GM12878 (cell line): ENCODE results near the gene DNAJC12. TPM values are rescaled to one million over a fixed set of nuclear protein-coding genes. Genes with fewer than 3 reads are reported as not detected.

Source experiments
- ATAC-seq: fragments of 200-7000 bp; cut with Tn5 transposase; 3 replicates; pipeline ENCODE4 v1.9.1; 2020; ENCODE audit warnings: mild to moderate bottlenecking, moderate library complexity
- BruUV-seq: library from RNA; stranded (reverse); fragments of 400-500 nt; replicated peaks from 2 replicates; lab custom pipeline; 2021; lab: Mats Ljungman, UMichigan
- CTCF ChIA-PET: fragments of 300-600 bp; sonication (Branson Sonifier 250); formaldehyde crosslinking; extraction: SDS; loops from one replicate; lab custom pipeline; 2021; ENCODE audit warnings: inconsistent platforms; lab: Yijun Ruan, JAX
- POLR2A ChIA-PET: fragments of 350-600 bp; formaldehyde crosslinking; extraction: SDS; loops from one replicate; lab custom pipeline; 2021; ENCODE audit warnings: inconsistent platforms; lab: Charles Lee
- RAD21 ChIA-PET: fragments of 300-600 bp; sonication (Branson Sonifier 250); formaldehyde crosslinking; loops from one replicate; lab custom pipeline; 2023; ENCODE audit warnings: antibody characterized with exemption; ENCODE audit not compliant: unreplicated experiment; lab: Charles Lee
- SMC1A ChIA-PET: fragments of 300-600 bp; sonication (Branson Sonifier 250); formaldehyde crosslinking; loops from one replicate; lab custom pipeline; 2023; ENCODE audit not compliant: unreplicated experiment, uncharacterized antibody; lab: Charles Lee
- DNase-seq: peaks from one replicate; pipeline ENCODE4 v3.0.0-alpha.2; 2011; ENCODE audit warnings: low read depth, low spot score
- FAIRE-seq: peaks from 3 replicates; lab custom pipeline; 2011; peaks lifted over from hg19 to GRCh38; lab: Jason Lieb, UNC
- H2AFZ ChIP-seq: 2 replicates; pipeline ENCODE4 v1.6.0; 2011; ENCODE audit warnings: low read depth, low read length, control low read depth; ENCODE audit not compliant: control insufficient read depth
- H3K27ac ChIP-seq: 2 replicates; pipeline ENCODE4 v1.5.1; 2011; ENCODE audit warnings: control low read depth; ENCODE audit not compliant: control insufficient read depth, insufficient read depth
- H3K27me3 ChIP-seq, 2 experiments: replicated peaks in 1 of 2; 2 replicates each; pipeline versions ENCODE4 v1.6.0 to v1.6.1; 2011; ENCODE audit warnings: low read length in 1 of 2; ENCODE audit not compliant: control insufficient read depth in 2 of 2, insufficient read depth in 2 of 2
- H3K36me3 ChIP-seq, 2 experiments: 2 replicates each; pipeline ENCODE4 v1.5.1; 2011; ENCODE audit warnings: low read length in 1 of 2; ENCODE audit not compliant: control insufficient read depth in 2 of 2, insufficient read depth in 2 of 2
- H3K4me1 ChIP-seq: 2 replicates; pipeline ENCODE4 v1.6.1; 2011; ENCODE audit warnings: mild to moderate bottlenecking, low read length, moderate library complexity, mixed read lengths; ENCODE audit not compliant: control insufficient read depth, insufficient read depth
- H3K4me2 ChIP-seq: 2 replicates; pipeline ENCODE4 v1.6.0; 2011; ENCODE audit warnings: control low read depth; ENCODE audit not compliant: control insufficient read depth, insufficient read depth
- H3K4me3 ChIP-seq: fragments of 200-600 bp; sonication (generic); 2 replicates; pipeline ENCODE4 v1.5.1; 2016
- H3K79me2 ChIP-seq: 2 replicates; pipeline ENCODE4 v1.6.0; 2011; ENCODE audit warnings: low read length; ENCODE audit not compliant: control insufficient read depth, insufficient read depth
- H3K9ac ChIP-seq: 2 replicates; pipeline ENCODE4 v1.8.0; 2011; ENCODE audit warnings: low read length, control low read depth, mixed read lengths; ENCODE audit not compliant: control insufficient read depth, insufficient read depth
- H3K9me3 ChIP-seq: replicated peaks from 3 replicates; pipeline ENCODE4 v1.5.1; 2011; ENCODE audit warnings: mild to moderate bottlenecking, low read length; ENCODE audit not compliant: control insufficient read depth, insufficient read depth
- H4K20me1 ChIP-seq: 2 replicates; pipeline ENCODE4 v1.6.0; 2011; ENCODE audit not compliant: control insufficient read depth, insufficient read depth
- BCL11A ChIP-seq: IDR thresholded peaks from 2 replicates; pipeline ENCODE4 v1.6.1; 2011; ENCODE audit warnings: low read depth, low read length
- EP300 ChIP-seq, 2 experiments: fragments of 150-350 bp in 1 of 2; IDR thresholded peaks; 2 replicates each; pipeline ENCODE4 v1.6.1; 2011 to 2012; ENCODE audit warnings: low read depth in 2 of 2, low read length in 2 of 2, borderline replicate concordance in 1 of 2, improper control_type of control experiment in 1 of 2, inconsistent platforms in 1 of 2; ENCODE audit not compliant: control insufficient read depth in 1 of 2
- IRF4 ChIP-seq: IDR thresholded peaks from 2 replicates; pipeline ENCODE4 v1.6.1; 2011; ENCODE audit warnings: low read depth, low read length
- JUNB ChIP-seq: IDR thresholded peaks from 2 replicates; pipeline ENCODE4 v1.6.1; 2016; ENCODE audit warnings: antibody characterized with exemption, mild to moderate bottlenecking
- NR2C2 ChIP-seq: IDR thresholded peaks from 2 replicates; pipeline ENCODE4 v1.6.1; 2011; ENCODE audit warnings: borderline replicate concordance, low read depth; ENCODE audit not compliant: control insufficient read depth, insufficient read length
- RAD21 ChIP-seq: IDR thresholded peaks from 2 replicates; pipeline ENCODE4 v1.6.1; 2011; ENCODE audit warnings: mild to moderate bottlenecking, low read depth, low read length, moderate library complexity; ENCODE audit not compliant: insufficient read depth
- TCF3 ChIP-seq: IDR thresholded peaks from 2 replicates; pipeline ENCODE4 v1.6.1; 2012; ENCODE audit warnings: low read depth, mild to moderate bottlenecking, low read length, borderline replicate concordance; ENCODE audit not compliant: insufficient read depth
- USF1 ChIP-seq: IDR thresholded peaks from 2 replicates; pipeline ENCODE4 v1.6.1; 2011; ENCODE audit warnings: borderline replicate concordance, low read depth, mild to moderate bottlenecking, moderate library complexity, mixed read lengths, low read length; ENCODE audit not compliant: insufficient read depth; ENCODE audit errors: extremely low read length
- WGBS: methylation state at CpG from one replicate; pipeline ENCODE4 v1.1.6; 2016; ENCODE audit warnings: low lambda C conversion rate; ENCODE audit not compliant: insufficient replicate concordance, insufficient coverage; ENCODE audit errors: missing lambda C conversion rate; 5-methylcytosine and 5-hydroxymethylcytosine counted together
- in situ Hi-C: fragments of 300-500 bp; cut with MboI; formaldehyde crosslinking; loops from 9 replicates; pipeline ENCODE4 v1.14.3; 2018; ENCODE audit warnings: mixed read lengths
- intact Hi-C: fragments of 100-400 bp; cut with micrococcal nuclease; formaldehyde crosslinking; loops from one replicate; pipeline ENCODE4 v1.14.2; 2022; ENCODE audit not compliant: unreplicated experiment
- polyA plus RNA-seq, 11 experiments: library from polyadenylated mRNA; depleted of rRNA in 4 of 11; unstranded in 6 of 11; stranded (reverse) in 5 of 11; fragments of >200 nt; fragmentation: Nextera tagmentation in 4 of 11; fragmentation: Illumina TruSeq in 1 of 11; extraction: Ambion mirVana in 4 of 11; extraction: Trizol in 1 of 11; gene quantifications; 1 replicate in 1 of 11; 2 replicates in 10 of 11; pipeline versions ENCODE4 v1.2.1 to v1.2.3, GENCODE V29; 2011 to 2016; ENCODE audit warnings: inconsistent platforms in 2 of 11, missing spikeins in 2 of 11, low read depth in 1 of 11
- total RNA-seq, 4 experiments: library from RNA; depleted of rRNA in 3 of 4; stranded (reverse); fragments of >200 nt in 3 of 4; fragmentation: Illumina TruSeq in 1 of 4; extraction: Trizol in 1 of 4; gene quantifications; 2 replicates each; pipeline versions ENCODE4 v1.2.1 to v1.2.3, GENCODE V29; 2013 to 2021
- TF ChIP-seq, protein P1 (sequence below): fragments of 450-650 bp; conservative IDR thresholded peaks from 2 replicates; pipeline ENCODE4 v1.6.1; 2017; ENCODE audit warnings: mild to moderate bottlenecking, moderate library complexity
- TF ChIP-seq, protein P2 (sequence below): fragments of 450-650 bp; IDR thresholded peaks from 2 replicates; pipeline ENCODE4 v1.6.1; 2018; ENCODE audit warnings: borderline replicate concordance, mild to moderate bottlenecking; ENCODE audit not compliant: partially characterized antibody

DNAJC12 gene
- total and polyA plus RNA-seq, 10 of the 15 experiments (the other 5 are each of a cell fraction or from before 2014, with no cell fraction given): 1.1 to 4.5 (median 3.0) TPM

- TF ChIP-seq, protein P1, sequence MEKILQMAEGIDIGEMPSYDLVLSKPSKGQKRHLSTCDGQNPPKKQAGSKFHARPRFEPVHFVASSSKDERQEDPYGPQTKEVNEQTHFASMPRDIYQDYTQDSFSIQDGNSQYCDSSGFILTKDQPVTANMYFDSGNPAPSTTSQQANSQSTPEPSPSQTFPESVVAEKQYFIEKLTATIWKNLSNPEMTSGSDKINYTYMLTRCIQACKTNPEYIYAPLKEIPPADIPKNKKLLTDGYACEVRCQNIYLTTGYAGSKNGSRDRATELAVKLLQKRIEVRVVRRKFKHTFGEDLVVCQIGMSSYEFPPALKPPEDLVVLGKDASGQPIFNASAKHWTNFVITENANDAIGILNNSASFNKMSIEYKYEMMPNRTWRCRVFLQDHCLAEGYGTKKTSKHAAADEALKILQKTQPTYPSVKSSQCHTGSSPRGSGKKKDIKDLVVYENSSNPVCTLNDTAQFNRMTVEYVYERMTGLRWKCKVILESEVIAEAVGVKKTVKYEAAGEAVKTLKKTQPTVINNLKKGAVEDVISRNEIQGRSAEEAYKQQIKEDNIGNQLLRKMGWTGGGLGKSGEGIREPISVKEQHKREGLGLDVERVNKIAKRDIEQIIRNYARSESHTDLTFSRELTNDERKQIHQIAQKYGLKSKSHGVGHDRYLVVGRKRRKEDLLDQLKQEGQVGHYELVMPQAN: no peak
- no peak for TF ChIP-seq TCF3
- TF ChIP-seq EP300 (IDR thresholded peaks at IDR 0.05; ENCODE audit: borderline replicate concordance in 1 of 2, control insufficient read depth in 1 of 2, low read depth in 2 of 2, low read length in 2 of 2): no peak
- no peak for TF ChIP-seq IRF4
- no peak for TF ChIP-seq JUNB
- no peak for TF ChIP-seq BCL11A
- TF ChIP-seq RAD21: no peak
Measured at GRCh38 chr10:67863094-67863493, 25.1 kb upstream of the DNAJC12 start (continued).

DNA sequence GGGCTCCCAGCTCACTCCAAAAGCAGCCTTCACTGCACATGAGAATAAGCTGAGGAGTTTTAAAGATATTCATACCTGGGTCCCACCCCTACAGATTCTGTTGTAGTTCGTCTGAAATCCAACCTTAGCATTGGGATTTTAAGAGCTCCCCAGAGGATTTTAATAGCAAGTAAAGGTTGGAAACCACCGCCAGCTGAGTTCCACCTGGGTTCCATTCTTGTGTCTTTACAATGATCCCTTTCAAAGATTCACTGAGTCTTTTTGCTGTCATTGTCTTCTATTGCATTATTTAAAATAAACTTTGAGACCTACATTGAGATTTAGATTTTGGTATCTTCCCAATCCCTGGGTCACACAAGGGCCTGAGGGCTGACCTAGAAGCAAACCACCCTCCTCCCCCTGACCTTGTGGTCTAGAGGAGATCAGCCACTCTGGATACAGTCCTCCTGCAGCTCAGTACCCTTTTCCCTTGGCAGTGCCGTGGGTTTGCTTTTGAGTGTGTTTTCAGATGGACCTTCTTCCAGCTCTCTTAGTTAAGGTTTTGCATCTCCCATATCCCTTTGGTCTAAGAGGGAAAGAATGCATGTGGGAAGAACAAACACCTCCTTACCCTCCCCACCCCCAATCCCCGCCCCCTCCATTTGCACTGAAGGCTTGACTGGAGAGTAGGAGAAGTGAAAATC lies 23.9 kb upstream of the DNAJC12 start:
- Histone ChIP-seq H2AFZ (no peak overlapping the region), H3K27ac (no peak overlapping the region), H3K4me1 (no peaks in the 10 kb centered on the region; the same call in 1 of the 2 replicates), H4K20me1 (no peaks in the 10 kb centered on the region), H3K9me3 (no peaks in the 10 kb centered on the region), H3K79me2 (no peaks in the 10 kb centered on the region), H3K27me3 (no peaks in the 10 kb centered on the region), H3K9ac (no peak overlapping the region), H3K4me3 (no peak overlapping the region), H3K4me2 (no peak overlapping the region), H3K36me3 (no peaks in the 10 kb centered on the region)
- intact Hi-C loops (no loop called here), in situ Hi-C loops (no loop called here)
- no TSS peak for BruUV-seq
- DNase-seq: no peak
- CTCF ChIA-PET: interaction anchor here (0.9 to 1.8 kb wide), 7 partner anchors 13 to 440 kb away, joined by 3 to 6 read pairs (median 4); no protein-coding TSS in a partner anchor
- RAD21 ChIA-PET: interaction anchor here (0.7 to 2.7 kb wide), 3 partner anchors 192 to 440 kb away, joined by 3 to 12 read pairs (median 6); no protein-coding TSS in a partner anchor
- FAIRE-seq: no peak
- POLR2A ChIA-PET: interaction anchor here (1.0 kb wide), 2 partner anchors 16 to 38 kb away, joined by 3 to 4 read pairs; no protein-coding TSS in a partner anchor
- TF ChIP-seq NR2C2 (no peak), USF1 (no peak)
- TF ChIP-seq, protein P2, sequence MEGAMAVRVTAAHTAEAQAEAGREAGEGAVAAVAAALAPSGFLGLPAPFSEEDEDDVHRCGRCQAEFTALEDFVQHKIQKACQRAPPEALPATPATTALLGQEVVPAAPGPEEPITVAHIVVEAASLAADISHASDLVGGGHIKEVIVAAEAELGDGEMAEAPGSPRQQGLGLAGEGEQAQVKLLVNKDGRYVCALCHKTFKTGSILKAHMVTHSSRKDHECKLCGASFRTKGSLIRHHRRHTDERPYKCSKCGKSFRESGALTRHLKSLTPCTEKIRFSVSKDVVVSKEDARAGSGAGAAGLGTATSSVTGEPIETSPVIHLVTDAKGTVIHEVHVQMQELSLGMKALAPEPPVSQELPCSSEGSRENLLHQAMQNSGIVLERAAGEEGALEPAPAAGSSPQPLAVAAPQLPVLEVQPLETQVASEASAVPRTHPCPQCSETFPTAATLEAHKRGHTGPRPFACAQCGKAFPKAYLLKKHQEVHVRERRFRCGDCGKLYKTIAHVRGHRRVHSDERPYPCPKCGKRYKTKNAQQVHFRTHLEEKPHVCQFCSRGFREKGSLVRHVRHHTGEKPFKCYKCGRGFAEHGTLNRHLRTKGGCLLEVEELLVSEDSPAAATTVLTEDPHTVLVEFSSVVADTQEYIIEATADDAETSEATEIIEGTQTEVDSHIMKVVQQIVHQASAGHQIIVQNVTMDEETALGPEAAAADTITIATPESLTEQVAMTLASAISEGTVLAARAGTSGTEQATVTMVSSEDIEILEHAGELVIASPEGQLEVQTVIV: no peak
- 0 out of 3 replicates have a peak, but pooled peaks have one; percentile 18 for ATAC-seq
- SMC1A ChIA-PET: interaction anchor here (0.8 to 1.9 kb wide), 11 partner anchors 11 to 440 kb away, joined by 3 to 5 read pairs (median 3); no protein-coding TSS in a partner anchor
- WGBS: 43% methylated on average over 4 of the region's 4 CpGs
